ENCODE measurements around the gene SLC37A1.

- no peak for TF ChIP-seq CTCF (IDR thresholded peaks at IDR 0.05; ENCODE audit: borderline replicate concordance, extremely low read depth, low read length, poor library complexity, severe bottlenecking)
- no peak for TF ChIP-seq EZH2 (IDR thresholded peaks at IDR 0.05; ENCODE audit: borderline replicate concordance, low read depth, low read length, severe bottlenecking)
Measured at GRCh38 chr21:42540396-42540795, 26.7 kb downstream of the SLC37A1 start.
